BE2C (cell line): ENCODE data around the gene C1QL4.

Experiments
- DNase-seq: peaks from one replicate; pipeline ENCODE4 v3.0.0-alpha.2; 2020
- H3K27me3 ChIP-seq: fragments of 250-450 bp; sonication (Bioruptor Pico); 2 replicates; pipeline ENCODE4 v1.5.1; 2020; ENCODE audit warnings: mild to moderate bottlenecking
- H3K36me3 ChIP-seq: fragments of 250-450 bp; sonication (Bioruptor Pico); 2 replicates; pipeline ENCODE4 v1.5.1; 2020; ENCODE audit warnings: mild to moderate bottlenecking
- H3K4me1 ChIP-seq: fragments of 250-450 bp; sonication (Bioruptor Pico); 2 replicates; pipeline ENCODE4 v1.5.1; 2020
- H3K4me3 ChIP-seq: 2 replicates; pipeline ENCODE4 v1.5.1; 2011; ENCODE audit warnings: low read depth, low read length
- H3K9me3 ChIP-seq: fragments of 250-450 bp; sonication (Bioruptor Pico); 2 replicates; pipeline ENCODE4 v1.5.1; 2020
- TF ChIP-seq, protein P1 (sequence below): IDR thresholded peaks from 2 replicates; pipeline ENCODE4 v1.5.1; 2012; ENCODE audit warnings: mild to moderate bottlenecking, low read depth, low read length

C1QL4 gene

GRCh38 chr12:49352351-49352750 lies 15.4 kb upstream of the C1QL4 start:
- Histone ChIP-seq H3K4me1 (peaks cover under 1% of the 10 kb centered on the region), H3K36me3 (no peaks in the 10 kb centered on the region), H3K9me3 (no peaks in the 10 kb centered on the region), H3K4me3 (no peak overlapping the region), H3K27me3 (no peaks in the 10 kb centered on the region)
- no peak for DNase-seq
- TF ChIP-seq, protein P1, sequence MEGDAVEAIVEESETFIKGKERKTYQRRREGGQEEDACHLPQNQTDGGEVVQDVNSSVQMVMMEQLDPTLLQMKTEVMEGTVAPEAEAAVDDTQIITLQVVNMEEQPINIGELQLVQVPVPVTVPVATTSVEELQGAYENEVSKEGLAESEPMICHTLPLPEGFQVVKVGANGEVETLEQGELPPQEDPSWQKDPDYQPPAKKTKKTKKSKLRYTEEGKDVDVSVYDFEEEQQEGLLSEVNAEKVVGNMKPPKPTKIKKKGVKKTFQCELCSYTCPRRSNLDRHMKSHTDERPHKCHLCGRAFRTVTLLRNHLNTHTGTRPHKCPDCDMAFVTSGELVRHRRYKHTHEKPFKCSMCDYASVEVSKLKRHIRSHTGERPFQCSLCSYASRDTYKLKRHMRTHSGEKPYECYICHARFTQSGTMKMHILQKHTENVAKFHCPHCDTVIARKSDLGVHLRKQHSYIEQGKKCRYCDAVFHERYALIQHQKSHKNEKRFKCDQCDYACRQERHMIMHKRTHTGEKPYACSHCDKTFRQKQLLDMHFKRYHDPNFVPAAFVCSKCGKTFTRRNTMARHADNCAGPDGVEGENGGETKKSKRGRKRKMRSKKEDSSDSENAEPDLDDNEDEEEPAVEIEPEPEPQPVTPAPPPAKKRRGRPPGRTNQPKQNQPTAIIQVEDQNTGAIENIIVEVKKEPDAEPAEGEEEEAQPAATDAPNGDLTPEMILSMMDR, result no peak

GRCh38 chr12:49349266-49349665 lies 12.3 kb upstream of the C1QL4 start:
- H3K4me3 ChIP-seq, result no peak overlapping the region
- peaks cover 8% of the 10 kb centered on the region for H3K4me1 ChIP-seq
- DNase-seq, result no peak
- peaks cover 18% of the 10 kb centered on the region for H3K27me3 ChIP-seq
- TF ChIP-seq, protein P1, result no peak
- no peaks in the 10 kb centered on the region for H3K9me3 ChIP-seq
- H3K36me3 ChIP-seq, result no peaks in the 10 kb centered on the region

GRCh38 chr12:49348781-49349180 lies 11.8 kb upstream of the C1QL4 start:
- H3K27me3 ChIP-seq, result peaks cover 18% of the 10 kb centered on the region
- no peak for DNase-seq
- peaks cover 8% of the 10 kb centered on the region for H3K4me1 ChIP-seq
- H3K36me3 ChIP-seq, result no peaks in the 10 kb centered on the region
- no peak overlapping the region for H3K4me3 ChIP-seq
- H3K9me3 ChIP-seq, result no peaks in the 10 kb centered on the region
- TF ChIP-seq, protein P1, result no peak

GRCh38 chr12:49347311-49348193 lies 10.6 kb upstream of the C1QL4 start:
- peak; percentile 89 for DNase-seq
- TF ChIP-seq, protein P1, result peak; percentile 92
- Histone ChIP-seq H3K4me3 (peak overlapping the region; percentile 58), H3K4me1 (peaks cover 8% of the 10 kb centered on the region), H3K9me3 (no peaks in the 10 kb centered on the region), H3K36me3 (no peaks in the 10 kb centered on the region), H3K27me3 (peaks cover 18% of the 10 kb centered on the region)

- Histone ChIP-seq H3K9me3 (no peaks in the 10 kb centered on the region), H3K4me3 (peak within 1 kb of the TSS; percentile 58), H3K36me3 (no peaks in the 10 kb centered on the region), H3K4me1 (peaks cover 8% of the 10 kb centered on the region), H3K27me3 (peaks cover 20% of the 10 kb centered on the region)
- TF ChIP-seq, protein P1, result no peak
- peak; percentile 52 for DNase-seq
Observed at GRCh38 chr12:49346659-49347310, 9.8 kb upstream of the C1QL4 start, which contains the start of gene DNAJC22. Gene DNAJC22, plus strand, starts transcription at chr12:49346888. Its CDS starts 1,985 bp downstream, at chr12:49348873.
